Keratinocyte (primary cell): ENCODE results near the gene DVL2. TPM values are rescaled to one million over a fixed set of nuclear protein-coding genes. Genes with fewer than 3 reads are reported as not detected.

Source experiments
- DNase-seq: peaks from one replicate; pipeline ENCODE4 v3.0.0-alpha.2; 2011; ENCODE audit warnings: low read depth, missing footprints, low spot score
- FAIRE-seq: peaks from 2 replicates; lab custom pipeline; 2011; peaks lifted over from hg19 to GRCh38; lab: Jason Lieb, UNC
- H2AFZ ChIP-seq: 2 replicates; pipeline ENCODE4 v1.6.0; 2012; ENCODE audit warnings: low read length, control low read depth, inconsistent platforms; ENCODE audit not compliant: control insufficient read depth
- H3K27ac ChIP-seq: 2 replicates; pipeline ENCODE4 v1.5.1; 2011; ENCODE audit warnings: low read length; ENCODE audit not compliant: control insufficient read depth, insufficient read depth
- H3K27me3 ChIP-seq: 3 replicates; pipeline ENCODE4 v1.6.0; 2011; ENCODE audit warnings: low read length; ENCODE audit not compliant: control insufficient read depth, insufficient read depth; ENCODE audit errors: extremely low read depth
- H3K36me3 ChIP-seq, 2 experiments: 2 replicates in 1 of 2; 3 replicates in 1 of 2; pipeline ENCODE4 v1.5.1; 2011; ENCODE audit warnings: low read length in 2 of 2, mild to moderate bottlenecking in 1 of 2; ENCODE audit not compliant: control insufficient read depth in 2 of 2, insufficient read depth in 2 of 2; ENCODE audit errors: extremely low read depth in 1 of 2
- H3K4me1 ChIP-seq: 3 replicates; pipeline ENCODE4 v1.5.1; 2011; ENCODE audit warnings: low read length; ENCODE audit not compliant: control insufficient read depth, insufficient read depth; ENCODE audit errors: extremely low read depth
- H3K4me2 ChIP-seq: 3 replicates; pipeline ENCODE4 v1.6.0; 2011; ENCODE audit warnings: low read depth, low read length; ENCODE audit not compliant: control insufficient read depth, insufficient read depth; ENCODE audit errors: extremely low read depth
- H3K4me3 ChIP-seq, 3 experiments: fragments of 200-600 bp in 1 of 3; sonication (generic) in 1 of 3; 2 replicates in 2 of 3; 3 replicates in 1 of 3; pipeline ENCODE4 v1.5.1; 2011 to 2016; ENCODE audit warnings: low read length in 3 of 3, mild to moderate bottlenecking in 3 of 3, control low read depth in 2 of 3, inconsistent platforms in 1 of 3, low read depth in 1 of 3, mixed read lengths in 1 of 3, mixed run types in 1 of 3, moderate library complexity in 1 of 3; ENCODE audit not compliant: control insufficient read depth in 2 of 3, insufficient read depth in 2 of 3; ENCODE audit errors: extremely low read depth in 1 of 3
- H3K79me2 ChIP-seq: 2 replicates; pipeline ENCODE4 v1.6.0; 2012; ENCODE audit warnings: low read length; ENCODE audit not compliant: control insufficient read depth, insufficient read depth
- H3K9ac ChIP-seq: 3 replicates; pipeline ENCODE4 v1.6.0; 2011; ENCODE audit warnings: low read length; ENCODE audit not compliant: control insufficient read depth, insufficient read depth; ENCODE audit errors: extremely low read depth
- H3K9me1 ChIP-seq: 3 replicates; pipeline ENCODE4 v1.6.0; 2011; ENCODE audit warnings: low read length; ENCODE audit not compliant: control insufficient read depth, insufficient read depth; ENCODE audit errors: extremely low read depth
- H3K9me3 ChIP-seq: 2 replicates; pipeline ENCODE4 v1.5.1; 2012; ENCODE audit warnings: low read depth, low read length; ENCODE audit not compliant: control insufficient read depth
- H4K20me1 ChIP-seq: 3 replicates; pipeline ENCODE4 v1.6.0; 2011; ENCODE audit warnings: low read length; ENCODE audit not compliant: control insufficient read depth, insufficient read depth; ENCODE audit errors: extremely low read depth
- CTCF ChIP-seq, 3 experiments: IDR thresholded peaks in 1 of 3; conservative IDR thresholded peaks in 1 of 3; optimal IDR thresholded peaks in 1 of 3; 2 replicates in 2 of 3; 3 replicates in 1 of 3; pipeline versions ENCODE3 to v1.5.1; 2011; ENCODE audit warnings: low read length in 3 of 3, mild to moderate bottlenecking in 3 of 3, moderate library complexity in 2 of 3, control low read depth in 1 of 3, inconsistent platforms in 1 of 3; ENCODE audit not compliant: insufficient read depth in 2 of 3; ENCODE audit errors: extremely low read depth in 1 of 3
- EZH2 ChIP-seq: IDR thresholded peaks from one replicate; pipeline ENCODE4 v1.6.1; 2012; ENCODE audit warnings: inconsistent platforms, mild to moderate bottlenecking, low read length, moderate library complexity
- dilution Hi-C: fragments of 300-500 bp; cut with MboI; formaldehyde crosslinking; loops from one replicate; pipeline ENCODE4 v1.7.0; 2020; ENCODE audit warnings: low sequenced_read_pairs; ENCODE audit not compliant: extremely low pct_ligation_motif_present
- polyA plus RNA-seq, 5 experiments: library from polyadenylated mRNA; depleted of rRNA in 3 of 5; stranded (reverse) in 3 of 5; stranded (forward) in 1 of 5; unstranded in 1 of 5; fragments of >200 nt; gene quantifications; 1 replicate in 1 of 5; 2 replicates in 3 of 5; 3 replicates in 1 of 5; pipeline versions ENCODE4 v1.2.1 to v1.2.3, GENCODE V29; 2011 to 2012; ENCODE audit warnings: missing spikeins in 2 of 5, low read depth in 1 of 5, low replicate concordance in 1 of 5

The DVL2 gene
- polyA plus RNA-seq, 1 donor (not counting 4 experiments of a cell fraction or from before 2014, with no cell fraction given) = 3.7 TPM

GRCh38 chr17:7214300-7215135 lies 19.8 kb downstream of the DVL2 start:
- Histone ChIP-seq H4K20me1 (peaks cover 3% of the 10 kb centered on the region), H3K27ac (peak overlapping the region; percentile 47), H3K9ac (peak overlapping the region; percentile 52), H3K36me3 (no peaks in the 10 kb centered on the region), H3K9me1 (no peaks in the 10 kb centered on the region), H3K9me3 (no peaks in the 10 kb centered on the region), H3K4me2 (peak overlapping the region; percentile 63), H3K79me2 (peaks cover 6% of the 10 kb centered on the region), H3K4me1 (peaks cover 23% of the 10 kb centered on the region), H3K27me3 (peaks cover 10% of the 10 kb centered on the region), H3K4me3 (peak overlapping the region; percentile 31 to 62 (median 57)), H2AFZ (peak overlapping the region; percentile 22)
- FAIRE-seq = peak; percentile 69
- peak; percentile 84 for DNase-seq
- dilution Hi-C loops = no loop called here
- TF ChIP-seq EZH2 (no peak), CTCF (optimal IDR thresholded peaks at IDR 0.05 in 1 of 3, IDR thresholded peaks at IDR 0.05 in 1 of 3, conservative IDR thresholded peaks at IDR 0.05 in 1 of 3; ENCODE audit: extremely low read depth in 1 of 3, insufficient read depth in 2 of 3, low read length in 3 of 3) (peak; percentile 67 to 84 (median 68))

- Histone ChIP-seq H3K4me1 (peaks cover 17% of the 10 kb centered on the region), H3K79me2 (peaks cover 6% of the 10 kb centered on the region), H3K4me3 (peak overlapping the region; percentile 31 to 62 (median 57)), H3K27ac (peak overlapping the region; percentile 43), H3K4me2 (peak overlapping the region; percentile 63), H2AFZ (peak overlapping the region; percentile 22), H3K36me3 (no peaks in the 10 kb centered on the region), H3K9ac (peak overlapping the region; percentile 28), H3K9me1 (no peaks in the 10 kb centered on the region), H3K27me3 (peaks cover 10% of the 10 kb centered on the region), H4K20me1 (peaks cover 3% of the 10 kb centered on the region), H3K9me3 (no peaks in the 10 kb centered on the region)
- no peak for DNase-seq
- no peak for FAIRE-seq
- dilution Hi-C loops = no loop called here
- TF ChIP-seq EZH2 = no peak
- TF ChIP-seq CTCF (optimal IDR thresholded peaks at IDR 0.05 in 1 of 3, IDR thresholded peaks at IDR 0.05 in 1 of 3, conservative IDR thresholded peaks at IDR 0.05 in 1 of 3; ENCODE audit: extremely low read depth in 1 of 3, insufficient read depth in 2 of 3, low read length in 3 of 3) = peak; percentile 23 to 34 (median 33)
Measured at GRCh38 chr17:7213895-7214299, 20.4 kb downstream of the DVL2 start.
